Upper lobe of right lung (tissue), 1 donor: ENCODE results near the gene SLC6A6. TPM values are rescaled to one million over a fixed set of nuclear protein-coding genes. Genes with fewer than 3 reads are reported as not detected.

Experiments used
- ATAC-seq: fragments of 200-7000 bp; cut with Tn5 transposase; one replicate; pipeline ENCODE4 v1.9.1; 2020; ENCODE audit warnings: mild to moderate bottlenecking, moderate library complexity
- DNase-seq: peaks from one replicate; pipeline ENCODE4 v3.0.0-alpha.2; 2020
- H3K27ac ChIP-seq: fragments of 200-600 bp; one replicate; pipeline ENCODE4 v1.8.0; 2022
- H3K27me3 ChIP-seq: fragments of 200-600 bp; one replicate; pipeline ENCODE4 v1.8.0; 2022; ENCODE audit warnings: mild to moderate bottlenecking
- H3K36me3 ChIP-seq: fragments of 200-600 bp; one replicate; pipeline ENCODE4 v1.8.0; 2022
- H3K4me1 ChIP-seq: fragments of 200-600 bp; one replicate; pipeline ENCODE4 v1.8.0; 2022
- H3K4me3 ChIP-seq: fragments of 200-600 bp; one replicate; pipeline ENCODE4 v1.8.0; 2022; ENCODE audit warnings: mild to moderate bottlenecking
- H3K9me3 ChIP-seq: fragments of 200-600 bp; one replicate; pipeline ENCODE4 v1.8.0; 2022
- CTCF ChIP-seq: fragments of 200-600 bp; IDR thresholded peaks from one replicate; pipeline ENCODE4 v1.8.0; 2022; ENCODE audit warnings: antibody characterized with exemption
- intact Hi-C: fragments of 100-400 bp; cut with DNase I; formaldehyde crosslinking; loops from one replicate; pipeline ENCODE4 v1.11.0; 2022
- total RNA-seq: library from RNA; stranded (reverse); fragmentation: NEBNext Ultra II Directional; extraction: Animal tissue kit (Norgen Biotek cat#: 25700); gene quantifications from one replicate; pipeline ENCODE4 v1.2.1, GENCODE V29; 2021
- donor health status: DM: no; HTN: yes; CAD: no; lungs with severe emphysema.

The SLC6A6 gene
- total RNA-seq, 1 donor from 2014 or later, result 54.3 TPM

- no peak for ATAC-seq
- DNase-seq, result no peak
- no peak overlapping the region for H3K4me3 ChIP-seq
- TF ChIP-seq CTCF, result no peak
- no peaks in the 10 kb centered on the region for H3K9me3 ChIP-seq
- no peaks in the 10 kb centered on the region for H3K36me3 ChIP-seq
- H3K4me1 ChIP-seq, result no peaks in the 10 kb centered on the region
- H3K27ac ChIP-seq, result no peak overlapping the region
- H3K27me3 ChIP-seq, result peaks cover 6% of the 10 kb centered on the region
- intact Hi-C loops, result no loop called here
Observed at GRCh38 chr3:14537590-14538450, 135.4 kb downstream of the SLC6A6 start.

GRCh38 chr3:14538451-14539088, 136.2 kb downstream of the SLC6A6 start:
- Histone ChIP-seq H3K4me3 (no peak overlapping the region), H3K9me3 (no peaks in the 10 kb centered on the region), H3K27me3 (peaks cover 6% of the 10 kb centered on the region), H3K27ac (no peak overlapping the region), H3K4me1 (no peaks in the 10 kb centered on the region), H3K36me3 (no peaks in the 10 kb centered on the region)
- DNase-seq, result no peak
- no peak for TF ChIP-seq CTCF
- ATAC-seq, result no peak
- intact Hi-C loops, result no loop called here

Other genes starting within 250 kb of the SLC6A6 start
- gene XPC, start 224.0 kb upstream of the SLC6A6 start, total RNA-seq, result 36.1 TPM
- 8.8 TPM for gene LSM3, start 223.8 kb upstream of the SLC6A6 start, total RNA-seq
- gene GRIP2, start 137.7 kb downstream of the SLC6A6 start, total RNA-seq, result 0.52 TPM
- 22.1 TPM for gene CCDC174, start 249.2 kb downstream of the SLC6A6 start, total RNA-seq